Naive B cell (primary cell): ENCODE results near the gene B9D1. TPM values are rescaled to one million over a fixed set of nuclear protein-coding genes. Genes with fewer than 3 reads are reported as not detected.

Experiments used
- ATAC-seq, 2 donors: fragments of 150-1000 bp; cut with Tn5 transposase; 2 replicates each; pipeline ENCODE4 v1.10.0; 2021; ENCODE audit warnings: low read depth in 2 of 2, mild to moderate bottlenecking in 2 of 2, moderate library complexity in 2 of 2
- DNase-seq: peaks from one replicate; pipeline ENCODE4 v3.0.0; 2022
- H3K27ac Mint-ChIP-seq, 6 donors: one replicate each; pipeline ENCODE4 v1.8.0; 2020 to 2022; ENCODE audit warnings: mild to moderate bottlenecking in 6 of 6, mixed read lengths in 6 of 6, moderate library complexity in 5 of 6, inconsistent platforms in 2 of 6
- H3K27me3 Mint-ChIP-seq, 3 donors: one replicate each; pipeline ENCODE4 v1.8.0; 2021 to 2022; ENCODE audit warnings: mixed read lengths in 3 of 3, mild to moderate bottlenecking in 1 of 3
- H3K36me3 Mint-ChIP-seq, 2 donors: one replicate each; pipeline ENCODE4 v1.8.0; 2020 to 2022; ENCODE audit warnings: mixed read lengths in 2 of 2, inconsistent platforms in 1 of 2, mild to moderate bottlenecking in 1 of 2
- H3K4me1 Mint-ChIP-seq, 3 donors: one replicate each; pipeline ENCODE4 v1.8.0; 2020 to 2022; ENCODE audit warnings: mixed read lengths in 3 of 3, inconsistent platforms in 1 of 3, mild to moderate bottlenecking in 1 of 3, moderate library complexity in 1 of 3
- H3K4me3 Mint-ChIP-seq, 8 donors: one replicate each; pipeline ENCODE4 v1.8.0; 2020 to 2022; ENCODE audit warnings: mild to moderate bottlenecking in 8 of 8, mixed read lengths in 8 of 8, moderate library complexity in 8 of 8, inconsistent platforms in 2 of 8
- H3K9me3 Mint-ChIP-seq, 7 donors: one replicate each; pipeline ENCODE4 v1.8.0; 2020 to 2022; ENCODE audit warnings: mixed read lengths in 7 of 7, mild to moderate bottlenecking in 5 of 7, inconsistent platforms in 2 of 7, moderate library complexity in 1 of 7
- polyA plus RNA-seq, 6 donors: library from polyadenylated mRNA; unstranded; fragments of 300-500 nt; fragmentation: Illumina TruSeq; gene quantifications; one replicate each; pipeline ENCODE4 v1.2.3, GENCODE V29; 2021; ENCODE audit warnings: low read depth in 6 of 6

The B9D1 gene
- polyA plus RNA-seq, 6 donors from 2014 or later = 1.2 to 4.1 (median 1.6) TPM

GRCh38 chr17:19366637-19366972 is 4.1 kb upstream of the B9D1 start:
- Mint-ChIP-seq H3K4me3 (no peak overlapping the region), H3K27me3 (peaks cover 0 to 8% (median 0%) of the 10 kb centered on the region in 3 donors), H3K36me3 (no peaks in the 10 kb centered on the region), H3K27ac (peak overlapping the region in 1 of 6 donors; percentile 83), H3K9me3 (peaks cover 0 to 1% (median 0%) of the 10 kb centered on the region in 7 donors), H3K4me1 (peaks cover 35 to 38% (median 35%) of the 10 kb centered on the region in 3 donors)
- DNase-seq (no peak), ATAC-seq (no peak)

GRCh38 chr17:19365833-19366636 is 3.5 kb upstream of the B9D1 start:
- ATAC-seq (no peak), DNase-seq (no peak)
- H3K9me3 Mint-ChIP-seq = peaks cover 0 to 1% (median 0%) of the 10 kb centered on the region in 7 donors
- H3K4me3 Mint-ChIP-seq = peak overlapping the region in 2 of 8 donors; percentile 39 to 47
- H3K27ac Mint-ChIP-seq = peak overlapping the region in 2 of 6 donors; percentile 26 to 88
- H3K4me1 Mint-ChIP-seq = peaks cover 29 to 37% (median 34%) of the 10 kb centered on the region in 3 donors
- H3K36me3 Mint-ChIP-seq = no peaks in the 10 kb centered on the region
- H3K27me3 Mint-ChIP-seq = peaks cover 0 to 8% (median 0%) of the 10 kb centered on the region in 3 donors

GRCh38 chr17:19365499-19365817 is 2.9 kb upstream of the B9D1 start:
- Mint-ChIP-seq H3K9me3 (peaks cover 0 to 1% (median 0%) of the 10 kb centered on the region in 7 donors), H3K27ac (no peak overlapping the region), H3K4me1 (peaks cover 24 to 31% (median 28%) of the 10 kb centered on the region in 3 donors), H3K27me3 (peaks cover 0 to 11% (median 2%) of the 10 kb centered on the region in 3 donors), H3K4me3 (peak overlapping the region in 1 of 8 donors; percentile 19), H3K36me3 (no peaks in the 10 kb centered on the region)
- no peak for DNase-seq
- ATAC-seq = no peak

- Mint-ChIP-seq H3K4me3 (no peak overlapping the region), H3K36me3 (no peaks in the 10 kb centered on the region), H3K27ac (no peak overlapping the region), H3K27me3 (peaks cover 5 to 16% (median 7%) of the 10 kb centered on the region in 3 donors), H3K4me1 (peaks cover 19 to 26% (median 22%) of the 10 kb centered on the region in 3 donors), H3K9me3 (peaks cover 0 to 1% (median 0%) of the 10 kb centered on the region in 7 donors)
- ATAC-seq = no peak
- DNase-seq = no peak
Measured at GRCh38 chr17:19364699-19365498, 2.4 kb upstream of the B9D1 start.

- H3K36me3 Mint-ChIP-seq = no peaks in the 10 kb centered on the region
- peak overlapping the region in 1 of 6 donors; percentile 26 for H3K27ac Mint-ChIP-seq
- peaks cover 5 to 17% (median 12%) of the 10 kb centered on the region in 3 donors for H3K4me1 Mint-ChIP-seq
- H3K9me3 Mint-ChIP-seq = peaks cover 0 to 1% (median 0%) of the 10 kb centered on the region in 7 donors
- peaks cover 12 to 29% (median 19%) of the 10 kb centered on the region in 3 donors for H3K27me3 Mint-ChIP-seq
- no peak for DNase-seq
- no peak for ATAC-seq
- H3K4me3 Mint-ChIP-seq = peak overlapping the region in 7 of 8 donors; percentile 2 to 94 (median 60)
Measured at GRCh38 chr17:19363460-19364035, 1.0 kb upstream of the B9D1 start.

- Mint-ChIP-seq H3K36me3 (no peaks in the 10 kb centered on the region), H3K4me3 (peak overlapping the region; percentile 70 to 97 (median 94)), H3K4me1 (peaks cover 5 to 17% (median 12%) of the 10 kb centered on the region in 3 donors), H3K9me3 (peaks cover 0 to 1% (median 0%) of the 10 kb centered on the region in 7 donors), H3K27me3 (peaks cover 17 to 34% (median 23%) of the 10 kb centered on the region in 3 donors), H3K27ac (peak overlapping the region in 3 of 6 donors; percentile 66 to 94 (median 89))
- no peak for DNase-seq
- no peak for ATAC-seq
Measured at GRCh38 chr17:19363114-19363438, 553 bp upstream of the B9D1 start.

GRCh38 chr17:19361944-19362276 is 613 bp downstream of the B9D1 start:
- Mint-ChIP-seq H3K36me3 (no peaks in the 10 kb centered on the region), H3K9me3 (peaks cover 0 to 1% (median 0%) of the 10 kb centered on the region in 7 donors), H3K4me1 (peaks cover 5 to 17% (median 12%) of the 10 kb centered on the region in 3 donors), H3K4me3 (peak overlapping the region; percentile 70 to 97 (median 86)), H3K27me3 (peaks cover 21 to 35% (median 31%) of the 10 kb centered on the region in 3 donors), H3K27ac (peak overlapping the region in 4 of 6 donors; percentile 66 to 89 (median 78))
- ATAC-seq = no peak
- no peak for DNase-seq

GRCh38 chr17:19361326-19361725 is 1.2 kb downstream of the B9D1 start:
- no peaks in the 10 kb centered on the region for H3K36me3 Mint-ChIP-seq
- H3K4me1 Mint-ChIP-seq = peaks cover 5 to 17% (median 12%) of the 10 kb centered on the region in 3 donors
- H3K4me3 Mint-ChIP-seq = peak overlapping the region; percentile 60 to 97 (median 74)
- peak overlapping the region in 4 of 6 donors; percentile 27 to 86 (median 75) for H3K27ac Mint-ChIP-seq
- DNase-seq = no peak
- peaks cover 0 to 1% (median 0%) of the 10 kb centered on the region in 7 donors for H3K9me3 Mint-ChIP-seq
- peaks cover 24 to 35% (median 33%) of the 10 kb centered on the region in 3 donors for H3K27me3 Mint-ChIP-seq
- ATAC-seq = no peak

- Mint-ChIP-seq H3K9me3 (peaks cover 0 to 1% (median 0%) of the 10 kb centered on the region in 7 donors), H3K36me3 (no peaks in the 10 kb centered on the region), H3K4me1 (peaks cover 5 to 17% (median 12%) of the 10 kb centered on the region in 3 donors), H3K27me3 (peaks cover 24 to 33% (median 30%) of the 10 kb centered on the region in 3 donors), H3K4me3 (peak overlapping the region in 1 of 8 donors; percentile 97), H3K27ac (peak overlapping the region in 2 of 6 donors; percentile 58 to 66)
- ATAC-seq = no peak
- no peak for DNase-seq
Measured at GRCh38 chr17:19360772-19361171, 1.8 kb downstream of the B9D1 start.

- no peak for ATAC-seq
- Mint-ChIP-seq H3K27ac (peak overlapping the region in 1 of 6 donors; percentile 10), H3K27me3 (peaks cover 26 to 37% (median 29%) of the 10 kb centered on the region in 3 donors), H3K4me1 (peaks cover 5 to 17% (median 12%) of the 10 kb centered on the region in 3 donors), H3K4me3 (no peak overlapping the region), H3K9me3 (no peaks in the 10 kb centered on the region), H3K36me3 (no peaks in the 10 kb centered on the region)
- DNase-seq = no peak
Measured at GRCh38 chr17:19359856-19360255, 2.7 kb downstream of the B9D1 start.

GRCh38 chr17:19359151-19359550 is 3.4 kb downstream of the B9D1 start:
- peak overlapping the region in 1 of 8 donors; percentile 41 for H3K4me3 Mint-ChIP-seq
- H3K9me3 Mint-ChIP-seq = no peaks in the 10 kb centered on the region
- no peak overlapping the region for H3K27ac Mint-ChIP-seq
- ATAC-seq (no peak), DNase-seq (no peak)
- H3K36me3 Mint-ChIP-seq = no peaks in the 10 kb centered on the region
- peaks cover 31 to 42% (median 34%) of the 10 kb centered on the region in 3 donors for H3K27me3 Mint-ChIP-seq
- H3K4me1 Mint-ChIP-seq = peaks cover 5 to 17% (median 12%) of the 10 kb centered on the region in 3 donors

- no peaks in the 10 kb centered on the region for H3K36me3 Mint-ChIP-seq
- H3K9me3 Mint-ChIP-seq = no peaks in the 10 kb centered on the region
Measured at GRCh38 chr17:19357761-19358160, 4.8 kb downstream of the B9D1 start.

GRCh38 chr17:19357351-19357750 is 5.2 kb downstream of the B9D1 start:
- Mint-ChIP-seq H3K4me1 (peaks cover 0 to 10% (median 6%) of the 10 kb centered on the region in 3 donors), H3K27ac (peak overlapping the region in 1 of 6 donors; percentile 95), H3K4me3 (no peak overlapping the region), H3K27me3 (peaks cover 35 to 46% (median 38%) of the 10 kb centered on the region in 3 donors), H3K9me3 (no peaks in the 10 kb centered on the region), H3K36me3 (no peaks in the 10 kb centered on the region)
- DNase-seq = no peak
- no peak for ATAC-seq

More at GRCh38 chr17:19357761-19358160, 4.8 kb downstream of the B9D1 start:
- Mint-ChIP-seq H3K27ac (no peak overlapping the region), H3K4me1 (peaks cover 1 to 11% (median 10%) of the 10 kb centered on the region in 3 donors), H3K27me3 (peaks cover 35 to 46% (median 38%) of the 10 kb centered on the region in 3 donors), H3K4me3 (no peak overlapping the region)
- DNase-seq (no peak), ATAC-seq (no peak)
